CD4-positive, alpha-beta T cell treated with Interleukin-6 for 4 hours (primary cell): Measurements from ENCODE around the gene RSRC1.
"Not testable (repeated sequence)": the region's sequence is repeated elsewhere in the genome, so short reads cannot be mapped to it uniquely, and the experiment has no call there.

ENCODE experiments used
- DNase-seq: peaks from one replicate; pipeline ENCODE4 v3.0.0-alpha.2; 2020; ENCODE audit warnings: mixed read lengths

The RSRC1 gene

GRCh38 chr3:158134363-158134762 lies 24.5 kb downstream of the RSRC1 start:
- no peak for DNase-seq

- no peak for DNase-seq
Measured at GRCh38 chr3:158140396-158140795, 30.5 kb downstream of the RSRC1 start.

GRCh38 chr3:158148218-158148617 lies 38.3 kb downstream of the RSRC1 start:
- no peak for DNase-seq

- no peak for DNase-seq
Measured at GRCh38 chr3:158152186-158152585, 42.3 kb downstream of the RSRC1 start.

- DNase-seq = no peak
Measured at GRCh38 chr3:158158969-158159368, 49.1 kb downstream of the RSRC1 start.

GRCh38 chr3:158159714-158160113 lies 49.8 kb downstream of the RSRC1 start:
- DNase-seq = no peak

- no peak for DNase-seq
Measured at GRCh38 chr3:158160958-158161357, 51.1 kb downstream of the RSRC1 start.

GRCh38 chr3:158165141-158165655 lies 55.3 kb downstream of the RSRC1 start:
- no peak for DNase-seq

GRCh38 chr3:158165730-158166129 lies 55.8 kb downstream of the RSRC1 start:
- DNase-seq = no peak

- no peak for DNase-seq
Measured at GRCh38 chr3:158166223-158166622, 56.3 kb downstream of the RSRC1 start.

- no peak for DNase-seq
Measured at GRCh38 chr3:158167737-158168557, 58.1 kb downstream of the RSRC1 start.

- DNase-seq = no peak
Measured at GRCh38 chr3:158169091-158169491, 59.2 kb downstream of the RSRC1 start.

GRCh38 chr3:158181096-158181495 lies 71.2 kb downstream of the RSRC1 start:
- DNase-seq = no peak

GRCh38 chr3:158185711-158186110 lies 75.8 kb downstream of the RSRC1 start:
- DNase-seq = no peak

- DNase-seq = no peak
Measured at GRCh38 chr3:158200955-158201354, 91.1 kb downstream of the RSRC1 start.

- no peak for DNase-seq
Measured at GRCh38 chr3:158205324-158205723, 95.4 kb downstream of the RSRC1 start.

- no peak for DNase-seq
Measured at GRCh38 chr3:158205994-158206393, 96.1 kb downstream of the RSRC1 start.

GRCh38 chr3:158210067-158210466 lies 100.2 kb downstream of the RSRC1 start:
- DNase-seq = no peak

GRCh38 chr3:158213461-158213860 lies 103.6 kb downstream of the RSRC1 start:
- no peak for DNase-seq

- DNase-seq = no peak
Measured at GRCh38 chr3:158217992-158218391, 108.1 kb downstream of the RSRC1 start.

GRCh38 chr3:158220575-158220974 lies 110.7 kb downstream of the RSRC1 start:
- no peak for DNase-seq

- no peak for DNase-seq
Measured at GRCh38 chr3:158221426-158221825, 111.5 kb downstream of the RSRC1 start.

- no peak for DNase-seq
Measured at GRCh38 chr3:158226429-158226828, 116.5 kb downstream of the RSRC1 start.

- DNase-seq = not testable (repeated sequence)
Measured at GRCh38 chr3:158228942-158229341, 119.1 kb downstream of the RSRC1 start.

- no peak for DNase-seq
Measured at GRCh38 chr3:158233791-158234190, 123.9 kb downstream of the RSRC1 start.
